ENCODE data around the gene DERL2. TPM values are rescaled to one million over a fixed set of nuclear protein-coding genes. Genes with fewer than 3 reads are reported as not detected.

DERL2 gene
- total RNA-seq, 1 donor from 2014 or later, result 64.0 TPM

- H3K27ac ChIP-seq, result no peak overlapping the region
- DNase-seq, result no peak
- no peaks in the 10 kb centered on the region for H3K9me3 ChIP-seq
- intact Hi-C loops (cut with DNase I), result no loop called here
- no peaks in the 10 kb centered on the region for H3K4me1 ChIP-seq
- TF ChIP-seq CTCF (IDR thresholded peaks at IDR 0.05), result no peak
- ATAC-seq, result no peak
- H3K27me3 ChIP-seq, result no peaks in the 10 kb centered on the region
- H3K36me3 ChIP-seq, result peaks cover 3% of the 10 kb centered on the region
- H3K4me3 ChIP-seq, result no peak overlapping the region
Observed at GRCh38 chr17:5509482-5509881, 23.5 kb upstream of the DERL2 start.

- DNase-seq (no peak), ATAC-seq (no peak)
- Histone ChIP-seq H3K9me3 (no peaks in the 10 kb centered on the region), H3K4me3 (no peak overlapping the region), H3K4me1 (no peaks in the 10 kb centered on the region), H3K36me3 (no peaks in the 10 kb centered on the region), H3K27ac (no peak overlapping the region), H3K27me3 (no peaks in the 10 kb centered on the region)
- intact Hi-C loops (cut with DNase I), result no loop called here
- no peak for TF ChIP-seq CTCF (IDR thresholded peaks at IDR 0.05)
Observed at GRCh38 chr17:5508810-5509209, 22.8 kb upstream of the DERL2 start.

GRCh38 chr17:5506307-5506706 is 20.3 kb upstream of the DERL2 start:
- intact Hi-C loops (cut with DNase I), result no loop called here
- Histone ChIP-seq H3K27ac (no peak overlapping the region), H3K4me3 (no peak overlapping the region), H3K36me3 (no peaks in the 10 kb centered on the region), H3K9me3 (no peaks in the 10 kb centered on the region), H3K27me3 (no peaks in the 10 kb centered on the region), H3K4me1 (no peaks in the 10 kb centered on the region)
- DNase-seq (no peak), ATAC-seq (no peak)
- TF ChIP-seq CTCF (IDR thresholded peaks at IDR 0.05), result no peak

GRCh38 chr17:5502552-5502951 is 16.6 kb upstream of the DERL2 start:
- no peak for TF ChIP-seq CTCF (IDR thresholded peaks at IDR 0.05)
- H3K27ac ChIP-seq, result no peak overlapping the region
- DNase-seq (no peak), ATAC-seq (no peak)
- peaks cover 6% of the 10 kb centered on the region for H3K27me3 ChIP-seq
- peaks cover 2% of the 10 kb centered on the region for H3K4me1 ChIP-seq
- intact Hi-C loops (cut with DNase I), result no loop called here
- H3K36me3 ChIP-seq, result no peaks in the 10 kb centered on the region
- H3K4me3 ChIP-seq, result no peak overlapping the region
- no peaks in the 10 kb centered on the region for H3K9me3 ChIP-seq

- Histone ChIP-seq H3K9me3 (no peaks in the 10 kb centered on the region), H3K36me3 (no peaks in the 10 kb centered on the region), H3K4me3 (no peak overlapping the region), H3K4me1 (peaks cover 2% of the 10 kb centered on the region), H3K27me3 (peaks cover 6% of the 10 kb centered on the region), H3K27ac (no peak overlapping the region)
- intact Hi-C loops (cut with DNase I), result no loop called here
- TF ChIP-seq CTCF (IDR thresholded peaks at IDR 0.05), result no peak
- DNase-seq (no peak), ATAC-seq (no peak)
Observed at GRCh38 chr17:5501685-5502084, 15.7 kb upstream of the DERL2 start.
